Measurements from ENCODE around the gene FOXRED1.
"Not testable (repeated sequence)": the region's sequence is repeated elsewhere in the genome, so short reads cannot be mapped to it uniquely, and the experiment has no call there.

Gene FOXRED1

GRCh38 chr11:126268708-126269579, at the start of gene FOXRED1, which contains the start of gene SRPRA:
Gene FOXRED1, plus strand, starts transcription at chr11:126269154. Its CDS starts 53 bp downstream, at chr11:126269207.
Gene SRPRA, minus strand, starts transcription at chr11:126268895. Its CDS starts 91 bp downstream, at chr11:126268804.
- DNase-seq, result peak; percentile 94

- no peak for DNase-seq
Observed at GRCh38 chr11:126219547-126219946, 49.4 kb upstream of the FOXRED1 start.

GRCh38 chr11:126224647-126225294, 44.2 kb upstream of the FOXRED1 start:
- DNase-seq, result no peak

GRCh38 chr11:126225295-126225665, 43.7 kb upstream of the FOXRED1 start:
- DNase-seq, result no peak

- DNase-seq, result no peak
Observed at GRCh38 chr11:126226334-126227084, 42.4 kb upstream of the FOXRED1 start.

- no peak for DNase-seq
Observed at GRCh38 chr11:126229858-126230540, 39.0 kb upstream of the FOXRED1 start.

GRCh38 chr11:126231725-126232459, 37.1 kb upstream of the FOXRED1 start:
- DNase-seq, result no peak

- DNase-seq, result no peak
Observed at GRCh38 chr11:126232683-126233082, 36.3 kb upstream of the FOXRED1 start.

GRCh38 chr11:126233391-126233790, 35.6 kb upstream of the FOXRED1 start:
- no peak for DNase-seq

- DNase-seq, result no peak
Observed at GRCh38 chr11:126246636-126247035, 22.3 kb upstream of the FOXRED1 start.

- DNase-seq, result no peak
Observed at GRCh38 chr11:126253265-126253664, 15.7 kb upstream of the FOXRED1 start.

GRCh38 chr11:126254819-126255218, 14.1 kb upstream of the FOXRED1 start:
- no peak for DNase-seq

GRCh38 chr11:126255507-126255906, 13.4 kb upstream of the FOXRED1 start:
- not testable (repeated sequence) for DNase-seq

GRCh38 chr11:126256216-126256615, 12.7 kb upstream of the FOXRED1 start:
- DNase-seq, result no peak

GRCh38 chr11:126257144-126257543, 11.8 kb upstream of the FOXRED1 start:
- no peak for DNase-seq

- DNase-seq, result no peak
Observed at GRCh38 chr11:126257764-126258163, 11.2 kb upstream of the FOXRED1 start.

- no peak for DNase-seq
Observed at GRCh38 chr11:126262216-126262615, 6.7 kb upstream of the FOXRED1 start.

GRCh38 chr11:126263489-126263888, 5.5 kb upstream of the FOXRED1 start:
- DNase-seq, result no peak

- no peak for DNase-seq
Observed at GRCh38 chr11:126265811-126266210, 3.1 kb upstream of the FOXRED1 start.

GRCh38 chr11:126267650-126268049, 1.3 kb upstream of the FOXRED1 start:
- no peak for DNase-seq

- no peak for DNase-seq
Observed at GRCh38 chr11:126268361-126268707, 620 bp upstream of the FOXRED1 start.

GRCh38 chr11:126277322-126277721, 8.4 kb downstream of the FOXRED1 start:
- DNase-seq, result no peak
